Caco-2 (cell line): ENCODE results near the gene PER2. TPM values are rescaled to one million over a fixed set of nuclear protein-coding genes. Genes with fewer than 3 reads are reported as not detected.
A peak's percentile ranks its signal among the peaks of the same experiment; 100 is the strongest.

Experiments
- BruUV-seq: library from RNA; stranded (reverse); fragments of 400-500 nt; replicated peaks from 2 replicates; lab custom pipeline; 2021; lab: Mats Ljungman, UMichigan
- CTCF ChIA-PET: fragments of 300-600 bp; sonication (Branson Sonifier 250); formaldehyde crosslinking; loops from one replicate; lab custom pipeline; 2022; ENCODE audit warnings: antibody characterized with exemption; lab: Charles Lee
- POLR2A ChIA-PET: fragments of 300-600 bp; sonication (Branson Sonifier 250); formaldehyde crosslinking; loops from one replicate; lab custom pipeline; 2022; ENCODE audit warnings: antibody characterized with exemption; lab: Charles Lee
- DNase-seq, 2 experiments: peaks; one replicate each; pipeline versions ENCODE4 v3.0.0 to v3.0.0-alpha.2; 2020 to 2022
- H3K27me3 ChIP-seq: replicated peaks from 2 replicates; pipeline ENCODE4 v1.6.0; 2011; ENCODE audit warnings: low read length; ENCODE audit not compliant: control insufficient read depth, insufficient read depth
- H3K36me3 ChIP-seq: 2 replicates; pipeline ENCODE4 v1.5.1; 2011; ENCODE audit warnings: low read length; ENCODE audit not compliant: control insufficient read depth, insufficient read depth
- H3K4me1 ChIP-seq: fragments of 250-450 bp; sonication (Bioruptor Pico); 2 replicates; pipeline ENCODE4 v1.5.1; 2020; ENCODE audit warnings: mild to moderate bottlenecking
- H3K4me3 ChIP-seq: 2 replicates; pipeline ENCODE4 v1.5.1; 2011; ENCODE audit warnings: low read depth, mild to moderate bottlenecking, control low read depth, low read length
- H3K9me3 ChIP-seq: fragments of 250-450 bp; sonication (Bioruptor Pico); 2 replicates; pipeline ENCODE4 v1.5.1; 2020; ENCODE audit warnings: mild to moderate bottlenecking, moderate library complexity
- H3K27ac Mint-ChIP-seq: one replicate; pipeline ENCODE4 v1.8.0; 2022; ENCODE audit warnings: mixed read lengths; ENCODE audit not compliant: unreplicated experiment
- H3K27me3 Mint-ChIP-seq: one replicate; pipeline ENCODE4 v1.8.0; 2022; ENCODE audit warnings: mixed read lengths; ENCODE audit not compliant: insufficient read depth, unreplicated experiment
- H3K36me3 Mint-ChIP-seq: one replicate; pipeline ENCODE4 v1.8.0; 2022; ENCODE audit warnings: mild to moderate bottlenecking, mixed read lengths; ENCODE audit not compliant: insufficient read depth, unreplicated experiment
- H3K4me1 Mint-ChIP-seq: one replicate; pipeline ENCODE4 v1.8.0; 2022; ENCODE audit warnings: low read depth, mixed read lengths; ENCODE audit not compliant: unreplicated experiment
- H3K4me3 Mint-ChIP-seq: one replicate; pipeline ENCODE4 v1.8.0; 2022; ENCODE audit warnings: mild to moderate bottlenecking, moderate library complexity, mixed read lengths; ENCODE audit not compliant: unreplicated experiment
- H3K9me3 Mint-ChIP-seq: one replicate; pipeline ENCODE4 v1.8.0; 2022; ENCODE audit warnings: mixed read lengths; ENCODE audit not compliant: unreplicated experiment
- intact Hi-C: fragments of 100-400 bp; cut with micrococcal nuclease; formaldehyde crosslinking; loops from one replicate; pipeline ENCODE4 v1.10.0; 2022; ENCODE audit not compliant: unreplicated experiment
- total RNA-seq: library from RNA; stranded (reverse); gene quantifications from 2 replicates; pipeline ENCODE4 v1.2.3, GENCODE V29; 2022
- TF ChIP-seq, protein P1 (sequence below), 2 experiments: fragments of 200-600 bp in 1 of 2; IDR thresholded peaks; 1 replicate in 1 of 2; 2 replicates in 1 of 2; pipeline versions ENCODE4 v1.5.1 to v1.8.0; 2011 to 2022; ENCODE audit warnings: antibody characterized with exemption in 1 of 2, control low read depth in 1 of 2, inconsistent platforms in 1 of 2, low read depth in 1 of 2, low read length in 1 of 2, mild to moderate bottlenecking in 1 of 2, moderate library complexity in 1 of 2; ENCODE audit not compliant: insufficient read depth in 1 of 2, severe bottlenecking in 1 of 2, unreplicated experiment in 1 of 2

PER2 gene
- total RNA-seq, 1 experiment from 2014 or later: 12.2 TPM

DNA sequence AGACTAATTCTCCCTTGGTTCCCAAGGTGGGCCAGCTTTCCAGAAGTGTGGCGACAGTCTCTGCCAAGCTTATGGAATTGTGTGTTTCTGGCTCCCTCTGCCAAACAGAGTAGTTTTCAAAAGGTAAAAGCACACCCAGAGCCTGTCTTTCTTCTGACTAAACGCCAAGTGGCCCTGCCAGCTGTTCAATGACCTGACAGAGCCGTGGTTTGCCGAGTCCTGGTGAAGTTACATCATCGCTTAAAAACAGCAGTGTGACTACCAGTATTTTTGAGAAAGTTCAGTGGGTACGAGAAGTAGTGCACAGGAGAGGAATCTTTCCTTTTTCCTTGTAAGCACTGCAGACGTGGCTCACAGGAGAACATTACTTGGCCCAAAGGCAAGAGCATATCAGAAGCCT, 1.9 kb downstream of the PER2 start:
- Mint-ChIP-seq H3K4me1 (peaks cover 10% of the 10 kb centered on the region), H3K9me3 (no peaks in the 10 kb centered on the region), H3K27me3 (no peaks in the 10 kb centered on the region), H3K36me3 (peaks cover 24% of the 10 kb centered on the region), H3K4me3 (peak overlapping the region; percentile 85), H3K27ac (peak overlapping the region; percentile 91)
- no peak overlapping the region for H3K4me3 ChIP-seq
- no peaks in the 10 kb centered on the region for H3K9me3 ChIP-seq
- peaks cover 31% of the 10 kb centered on the region for H3K4me1 ChIP-seq
- TF ChIP-seq, protein P1, sequence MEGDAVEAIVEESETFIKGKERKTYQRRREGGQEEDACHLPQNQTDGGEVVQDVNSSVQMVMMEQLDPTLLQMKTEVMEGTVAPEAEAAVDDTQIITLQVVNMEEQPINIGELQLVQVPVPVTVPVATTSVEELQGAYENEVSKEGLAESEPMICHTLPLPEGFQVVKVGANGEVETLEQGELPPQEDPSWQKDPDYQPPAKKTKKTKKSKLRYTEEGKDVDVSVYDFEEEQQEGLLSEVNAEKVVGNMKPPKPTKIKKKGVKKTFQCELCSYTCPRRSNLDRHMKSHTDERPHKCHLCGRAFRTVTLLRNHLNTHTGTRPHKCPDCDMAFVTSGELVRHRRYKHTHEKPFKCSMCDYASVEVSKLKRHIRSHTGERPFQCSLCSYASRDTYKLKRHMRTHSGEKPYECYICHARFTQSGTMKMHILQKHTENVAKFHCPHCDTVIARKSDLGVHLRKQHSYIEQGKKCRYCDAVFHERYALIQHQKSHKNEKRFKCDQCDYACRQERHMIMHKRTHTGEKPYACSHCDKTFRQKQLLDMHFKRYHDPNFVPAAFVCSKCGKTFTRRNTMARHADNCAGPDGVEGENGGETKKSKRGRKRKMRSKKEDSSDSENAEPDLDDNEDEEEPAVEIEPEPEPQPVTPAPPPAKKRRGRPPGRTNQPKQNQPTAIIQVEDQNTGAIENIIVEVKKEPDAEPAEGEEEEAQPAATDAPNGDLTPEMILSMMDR (IDR thresholded peaks at IDR 0.05; ENCODE audit: insufficient read depth in 1 of 2, low read depth in 1 of 2, low read length in 1 of 2, severe bottlenecking in 1 of 2, unreplicated experiment in 1 of 2): no peak
- BruUV-seq: TSS peak; percentile 39
- DNase-seq: no peak
- ChIA-PET CTCF (interaction anchor here (0.6 to 2.2 kb wide), 3 partner anchors 23 to 139 kb away, joined by 3 to 8 read pairs (median 7); no protein-coding TSS in a partner anchor), POLR2A (interaction anchor here (0.8 to 1.6 kb wide), 2 partner anchors 12 to 15 kb away, joined by 3 to 6 read pairs; no protein-coding TSS in a partner anchor)
- H3K27me3 ChIP-seq: no peaks in the 10 kb centered on the region
- H3K36me3 ChIP-seq: no peaks in the 10 kb centered on the region
- intact Hi-C loops: no loop called here

DNA sequence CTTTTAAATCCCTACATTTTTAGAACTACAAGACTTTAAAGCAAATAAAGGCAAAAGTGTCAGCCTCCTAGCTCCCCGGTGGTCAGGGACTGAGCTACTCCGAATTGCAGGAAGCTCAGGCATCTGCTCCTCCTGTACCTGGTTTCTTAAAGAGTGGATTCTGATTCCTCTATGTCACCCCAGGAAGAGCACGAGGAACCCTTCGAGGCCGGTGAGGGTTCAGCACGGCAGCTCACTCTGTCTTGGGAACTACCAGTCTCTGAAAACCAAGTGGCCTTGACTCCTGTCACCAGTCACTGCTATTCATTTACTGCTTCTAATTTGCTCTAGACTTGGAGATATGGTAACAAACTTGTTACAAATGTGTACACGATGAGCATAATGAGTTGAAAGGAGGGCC, 2.3 kb downstream of the PER2 start:
- H3K9me3 Mint-ChIP-seq: no peaks in the 10 kb centered on the region
- H3K4me1 ChIP-seq: peaks cover 31% of the 10 kb centered on the region
- peak overlapping the region; percentile 91 for H3K27ac Mint-ChIP-seq
- BruUV-seq: no TSS peak
- H3K27me3 ChIP-seq: no peaks in the 10 kb centered on the region
- H3K36me3 ChIP-seq: no peaks in the 10 kb centered on the region
- ChIA-PET CTCF (interaction anchor here (0.6 to 2.2 kb wide), 2 partner anchors 23 to 138 kb away, joined by 3 to 7 read pairs; no protein-coding TSS in a partner anchor), POLR2A (interaction anchor here (0.6 to 1.6 kb wide), 4 partner anchors 12 to 811 kb away, joined by 3 to 6 read pairs (median 4); no protein-coding TSS in a partner anchor)
- no peak overlapping the region for H3K4me3 ChIP-seq
- H3K4me3 Mint-ChIP-seq: peak overlapping the region; percentile 47
- H3K27me3 Mint-ChIP-seq: no peaks in the 10 kb centered on the region
- peaks cover 10% of the 10 kb centered on the region for H3K4me1 Mint-ChIP-seq
- H3K9me3 ChIP-seq: no peaks in the 10 kb centered on the region
- H3K36me3 Mint-ChIP-seq: peaks cover 24% of the 10 kb centered on the region
- TF ChIP-seq, protein P1 (IDR thresholded peaks at IDR 0.05; ENCODE audit: insufficient read depth in 1 of 2, low read depth in 1 of 2, low read length in 1 of 2, severe bottlenecking in 1 of 2, unreplicated experiment in 1 of 2): no peak
- no peak for DNase-seq
- intact Hi-C loops: no loop called here

DNA sequence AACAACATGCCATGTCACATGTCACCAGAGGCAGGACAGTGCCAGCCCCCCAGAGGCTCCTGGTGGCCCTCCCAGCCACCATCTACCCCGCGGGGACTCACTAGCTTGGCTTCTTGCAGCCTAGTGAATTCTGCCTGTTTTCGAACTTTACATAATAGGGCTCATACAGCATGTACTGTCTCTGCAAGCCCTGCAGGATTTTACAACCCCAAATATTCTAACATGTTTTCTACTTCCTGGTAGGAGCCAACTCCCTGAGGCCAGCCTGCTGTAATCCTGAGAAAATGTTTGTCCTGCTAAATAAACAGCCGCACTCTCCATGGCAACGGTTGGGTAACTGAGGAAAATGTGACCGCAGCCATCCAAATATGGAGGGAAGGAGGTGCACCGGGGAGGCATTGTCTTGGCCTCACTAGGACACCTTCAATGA, 2.7 kb downstream of the PER2 start:
- peak; percentile 82 to 88 for DNase-seq
- TF ChIP-seq, protein P1 (IDR thresholded peaks at IDR 0.05; ENCODE audit: insufficient read depth in 1 of 2, low read depth in 1 of 2, low read length in 1 of 2, severe bottlenecking in 1 of 2, unreplicated experiment in 1 of 2): no peak
- H3K9me3 Mint-ChIP-seq: peaks cover 3% of the 10 kb centered on the region
- peak overlapping the region; percentile 47 for H3K4me3 Mint-ChIP-seq
- BruUV-seq: no TSS peak
- CTCF ChIA-PET: interaction anchor here (0.6 to 2.2 kb wide), 2 partner anchors 22 to 138 kb away, joined by 3 to 7 read pairs; no protein-coding TSS in a partner anchor
- peak overlapping the region; percentile 3; the same call in 1 of the 2 replicates for H3K4me3 ChIP-seq
- POLR2A ChIA-PET: interaction anchor here (0.6 to 1.6 kb wide), 4 partner anchors 11 to 810 kb away, joined by 3 to 6 read pairs (median 4); no protein-coding TSS in a partner anchor
- peaks cover 24% of the 10 kb centered on the region for H3K36me3 Mint-ChIP-seq
- H3K27me3 ChIP-seq: no peaks in the 10 kb centered on the region
- no peaks in the 10 kb centered on the region for H3K36me3 ChIP-seq
- no peaks in the 10 kb centered on the region for H3K27me3 Mint-ChIP-seq
- H3K4me1 Mint-ChIP-seq: peaks cover 9% of the 10 kb centered on the region
- no peaks in the 10 kb centered on the region for H3K9me3 ChIP-seq
- H3K4me1 ChIP-seq: peaks cover 33% of the 10 kb centered on the region
- peak overlapping the region; percentile 91 for H3K27ac Mint-ChIP-seq
- intact Hi-C loops: loop anchor here (1.0 kb wide), 1 partner anchor 14 kb away; no protein-coding TSS in a partner anchor
